Central memory CD8-positive, alpha-beta T cell (primary cell): ENCODE measurements around the gene YBX1.

Source experiments
- ATAC-seq: fragments of 150-1000 bp; cut with Tn5 transposase; replicated peaks from 2 replicates; pipeline ENCODE4 v1.10.0; 2022; ENCODE audit warnings: mild to moderate bottlenecking, moderate FRiP score, moderate number of reproducible peaks; ENCODE audit not compliant: poor library complexity, severe bottlenecking; ENCODE audit errors: extremely low read depth
- DNase-seq, 2 donors: peaks; one replicate each; pipeline ENCODE4 v3.0.0; 2021; ENCODE audit warnings: low spot score in 2 of 2
- H3K27ac Mint-ChIP-seq: one replicate; pipeline ENCODE4 v1.8.0; 2022; ENCODE audit warnings: low read depth, mild to moderate bottlenecking, moderate library complexity, mixed read lengths
- H3K27me3 Mint-ChIP-seq: one replicate; pipeline ENCODE4 v1.8.0; 2022; ENCODE audit warnings: mixed read lengths
- H3K36me3 Mint-ChIP-seq: one replicate; pipeline ENCODE4 v1.8.0; 2022; ENCODE audit warnings: mild to moderate bottlenecking, moderate library complexity, mixed read lengths; ENCODE audit not compliant: insufficient read depth
- H3K4me1 Mint-ChIP-seq: one replicate; pipeline ENCODE4 v1.8.0; 2022; ENCODE audit warnings: mixed read lengths
- H3K4me3 Mint-ChIP-seq: one replicate; pipeline ENCODE4 v1.8.0; 2022; ENCODE audit warnings: mild to moderate bottlenecking, moderate library complexity, mixed read lengths
- H3K9me3 Mint-ChIP-seq: one replicate; pipeline ENCODE4 v1.8.0; 2022; ENCODE audit warnings: mixed read lengths

Gene YBX1

DNA sequence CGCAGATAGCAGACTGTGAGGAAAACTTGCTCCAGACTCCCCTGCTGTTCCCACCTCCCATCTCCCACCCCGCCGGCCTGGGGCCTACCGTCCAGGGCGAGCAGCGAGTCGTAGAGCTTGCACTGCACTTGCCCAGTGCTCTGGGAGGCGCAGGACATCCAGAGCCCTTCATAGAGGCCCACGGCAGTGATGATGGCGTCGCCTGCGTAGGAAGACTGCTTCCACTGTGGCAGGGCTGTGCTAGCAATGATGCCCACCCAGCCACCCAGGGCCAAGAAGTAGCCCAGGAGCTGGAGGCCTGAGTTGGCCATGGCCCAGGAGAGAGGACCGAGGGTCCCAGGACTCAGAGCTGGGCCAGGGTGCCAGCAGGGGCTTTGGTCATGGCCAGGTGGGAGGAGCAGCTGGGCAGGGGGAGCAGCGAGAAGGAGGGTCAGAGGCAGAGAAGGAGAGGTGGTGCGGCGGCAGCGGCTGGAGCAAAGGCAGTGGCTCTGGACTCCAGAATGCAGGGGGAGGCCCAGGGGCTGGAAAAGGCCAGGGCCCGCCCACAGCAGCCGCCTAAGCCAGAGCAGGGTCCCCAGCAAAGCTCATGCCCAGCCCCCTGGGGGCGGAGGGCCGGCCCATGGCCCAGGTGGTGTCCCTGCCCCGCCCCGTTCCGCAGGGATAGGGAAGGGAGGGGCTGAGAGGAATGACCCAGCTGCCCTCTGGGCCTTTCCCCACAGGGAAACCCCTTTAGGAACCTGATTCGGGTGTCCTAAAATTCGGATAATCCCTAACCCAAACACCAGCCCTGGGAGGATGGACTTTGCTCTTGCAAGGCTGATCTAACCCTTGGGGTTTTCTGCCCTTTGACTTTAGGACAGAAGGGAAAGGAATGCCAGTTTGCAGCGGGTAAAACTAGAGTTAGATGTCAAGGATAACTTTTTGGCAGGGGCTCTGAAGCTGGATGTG, 57.8 kb downstream of the YBX1 start, which contains the start of gene CLDN19:
TSS of gene CLDN19 (minus strand) at position 484 of the 948 bp plus-strand sequence. CDS start at position 311, 173 bp downstream.
- ATAC-seq (no peak), DNase-seq (no peak)
- no peak within 1 kb of the TSS for H3K4me3 Mint-ChIP-seq
- peaks cover 6% of the 10 kb centered on the region for H3K4me1 Mint-ChIP-seq
- peaks cover 4% of the 10 kb centered on the region for H3K36me3 Mint-ChIP-seq
- H3K27ac Mint-ChIP-seq = no peak within 1 kb of the TSS
- no peaks in the 10 kb centered on the region for H3K27me3 Mint-ChIP-seq
- H3K9me3 Mint-ChIP-seq = no peaks in the 10 kb centered on the region

DNA sequence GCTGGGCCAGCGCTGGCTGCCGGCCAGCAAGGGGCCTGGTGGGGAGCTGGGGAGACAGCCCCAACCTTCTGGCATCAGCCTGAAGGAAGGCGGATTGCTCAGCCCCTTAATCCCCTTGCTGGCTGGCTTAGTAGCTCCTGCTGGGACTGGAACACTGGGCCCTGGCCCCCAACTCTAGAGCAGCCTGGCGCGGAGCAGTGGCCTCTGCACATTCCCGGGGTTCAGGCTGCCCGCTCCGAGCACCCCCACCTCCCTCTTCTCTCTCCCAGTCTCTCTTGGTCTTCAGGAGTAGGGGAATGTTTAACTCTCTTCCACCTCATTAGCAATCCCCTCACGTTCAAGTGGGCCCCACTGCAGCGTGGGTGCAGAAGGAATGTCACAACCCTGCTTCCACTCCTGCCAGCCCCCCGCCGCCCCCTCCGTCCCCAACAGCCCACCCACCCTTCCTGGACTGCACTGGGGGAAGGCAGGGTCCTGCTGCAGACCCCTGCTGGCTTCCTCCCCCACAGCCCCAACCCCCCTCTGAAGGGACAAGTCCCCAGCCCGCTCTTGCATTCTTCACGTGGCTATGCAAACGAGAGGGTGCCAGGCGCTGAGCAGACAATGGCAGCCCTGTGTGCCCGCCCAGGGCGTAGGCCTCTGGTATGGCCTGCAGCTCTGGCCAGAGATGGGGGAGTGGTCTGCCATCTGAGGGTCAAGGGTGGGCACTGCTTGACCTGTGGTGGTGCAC, 58.8 kb downstream of the YBX1 start:
- Mint-ChIP-seq H3K36me3 (peaks cover 6% of the 10 kb centered on the region), H3K27ac (no peak overlapping the region)
- no peak for ATAC-seq

DNA sequence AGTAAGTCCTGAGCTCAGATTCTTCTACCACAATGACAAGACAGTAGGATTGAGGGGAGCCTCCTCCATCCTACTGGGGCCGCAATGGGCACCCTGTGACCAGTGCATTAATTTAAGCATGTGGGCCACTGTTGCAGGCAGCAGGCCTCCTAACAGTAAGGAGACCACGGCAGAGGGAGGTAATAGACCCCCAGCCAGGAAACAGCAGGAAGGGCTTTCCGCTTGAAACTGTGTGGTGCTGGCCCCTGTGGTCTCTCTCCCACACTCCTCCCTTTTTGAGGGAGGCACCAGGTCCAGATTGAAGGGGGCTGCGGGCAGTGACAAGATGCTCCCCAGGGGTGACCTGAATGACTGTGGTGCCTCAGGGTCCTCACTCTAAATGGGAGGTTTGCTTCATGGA, 59.5 kb downstream of the YBX1 start:
- DNase-seq (no peak), ATAC-seq (no peak)
- Mint-ChIP-seq H3K4me3 (no peak overlapping the region), H3K4me1 (peaks cover 6% of the 10 kb centered on the region), H3K9me3 (no peaks in the 10 kb centered on the region), H3K27ac (no peak overlapping the region), H3K27me3 (no peaks in the 10 kb centered on the region), H3K36me3 (peaks cover 8% of the 10 kb centered on the region)

More for the DNA sequence above, 58.8 kb downstream of the YBX1 start:
- Mint-ChIP-seq H3K27me3 (no peaks in the 10 kb centered on the region), H3K4me3 (no peak overlapping the region), H3K9me3 (no peaks in the 10 kb centered on the region), H3K4me1 (peaks cover 6% of the 10 kb centered on the region)
- DNase-seq = no peak

DNA sequence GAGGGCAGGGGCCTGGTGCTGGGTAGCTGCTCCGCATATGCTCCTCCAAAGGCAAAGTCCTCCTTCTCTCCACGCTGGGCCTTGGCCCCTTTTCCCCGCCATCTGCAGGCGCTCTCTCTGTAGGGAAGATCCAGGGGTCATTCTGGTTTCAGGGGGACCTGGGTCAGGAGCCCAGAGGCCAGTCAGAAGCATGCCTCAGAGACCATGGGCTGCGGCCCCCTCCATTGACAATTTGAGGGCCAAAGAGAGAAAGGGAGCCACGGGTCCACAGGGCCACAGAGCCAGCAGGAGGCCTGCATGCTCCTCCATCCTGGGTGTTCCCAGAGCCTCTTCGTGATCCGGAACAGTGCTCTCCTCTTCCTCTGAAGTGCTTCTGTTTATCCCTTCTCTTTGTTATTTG, 59.9 kb downstream of the YBX1 start:
- Mint-ChIP-seq H3K9me3 (no peaks in the 10 kb centered on the region), H3K27ac (no peak overlapping the region), H3K36me3 (peaks cover 8% of the 10 kb centered on the region), H3K27me3 (no peaks in the 10 kb centered on the region), H3K4me1 (peaks cover 3% of the 10 kb centered on the region), H3K4me3 (no peak overlapping the region)
- no peak for ATAC-seq
- DNase-seq = no peak

DNA sequence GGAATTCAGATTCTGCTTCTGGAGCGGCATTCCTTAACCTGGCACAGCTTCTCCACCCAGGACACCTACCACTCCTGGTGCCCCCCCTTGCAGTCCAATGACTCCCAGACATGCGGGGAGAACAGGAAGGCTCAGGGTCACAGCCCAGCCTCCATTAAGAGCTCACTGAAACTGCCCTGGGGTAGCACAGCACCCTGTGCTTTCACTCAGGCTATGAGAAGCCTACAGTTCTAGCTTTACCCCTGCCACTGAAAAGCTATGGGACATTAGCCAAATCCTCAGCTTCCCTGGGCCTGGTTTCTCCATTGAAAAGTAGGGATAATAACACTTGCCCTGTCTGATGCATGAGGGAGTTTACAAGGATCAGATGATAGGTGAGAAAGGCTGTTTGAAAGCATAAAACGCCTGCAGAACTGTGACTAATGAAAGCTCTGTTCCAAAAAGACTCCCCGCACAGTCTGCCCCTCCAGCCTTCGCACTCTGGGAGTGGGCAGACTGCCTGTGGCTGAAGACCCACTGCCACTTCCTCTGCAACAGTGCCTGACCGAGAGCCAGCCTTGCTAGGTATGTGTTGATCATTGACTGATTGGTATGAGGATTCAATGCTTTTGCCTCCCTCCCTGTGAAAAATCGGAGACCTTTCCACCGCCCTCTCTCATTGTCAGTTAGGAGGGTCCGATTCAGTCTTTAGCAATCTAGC, 60.5 kb downstream of the YBX1 start:
- no peak for ATAC-seq
- DNase-seq = no peak
- no peaks in the 10 kb centered on the region for H3K4me1 Mint-ChIP-seq
- peaks cover 8% of the 10 kb centered on the region for H3K36me3 Mint-ChIP-seq
- no peaks in the 10 kb centered on the region for H3K27me3 Mint-ChIP-seq
- no peak overlapping the region for H3K27ac Mint-ChIP-seq
- no peaks in the 10 kb centered on the region for H3K9me3 Mint-ChIP-seq
- no peak overlapping the region for H3K4me3 Mint-ChIP-seq

DNA sequence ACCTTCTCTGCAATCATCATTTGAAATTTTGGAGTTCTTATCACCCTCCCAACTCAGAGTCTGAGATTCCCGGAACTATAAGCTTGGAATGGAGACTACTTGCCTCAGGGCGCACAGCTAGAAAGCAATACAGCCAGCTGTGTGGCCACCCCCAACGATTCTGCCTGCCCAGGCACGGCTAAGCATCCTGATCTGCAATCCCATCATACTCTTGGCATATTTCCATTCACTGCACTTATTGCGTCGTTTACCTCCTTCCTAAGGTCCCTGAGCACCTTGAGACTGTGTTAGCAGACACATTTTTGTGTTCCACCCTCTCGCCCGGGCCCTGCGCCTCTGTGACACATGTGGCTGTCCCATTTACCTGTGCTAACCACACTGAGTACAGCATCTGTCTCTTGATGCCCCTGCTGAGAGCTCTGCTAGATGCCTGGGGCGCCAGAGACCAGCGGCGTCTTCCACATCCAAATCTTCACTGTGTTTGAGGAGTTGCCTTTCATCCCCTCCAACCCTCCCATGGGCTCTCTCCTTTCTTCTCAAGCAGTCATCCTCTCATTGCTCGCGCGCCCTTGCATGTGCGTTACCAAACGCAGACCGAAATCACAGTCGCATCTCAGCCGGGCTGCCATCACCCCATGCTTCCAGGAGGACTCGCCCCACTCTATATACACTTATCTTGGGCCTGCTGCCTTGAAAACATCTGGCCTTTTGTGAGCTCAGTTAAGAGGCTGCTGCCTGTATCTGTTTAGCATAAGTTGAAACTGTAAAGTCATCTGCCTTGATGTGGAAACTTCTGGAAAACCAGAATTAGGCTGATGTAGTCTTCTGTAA, 61.3 kb downstream of the YBX1 start:
- no peak for DNase-seq
- no peak overlapping the region for H3K27ac Mint-ChIP-seq
- peaks cover 8% of the 10 kb centered on the region for H3K36me3 Mint-ChIP-seq

DNA sequence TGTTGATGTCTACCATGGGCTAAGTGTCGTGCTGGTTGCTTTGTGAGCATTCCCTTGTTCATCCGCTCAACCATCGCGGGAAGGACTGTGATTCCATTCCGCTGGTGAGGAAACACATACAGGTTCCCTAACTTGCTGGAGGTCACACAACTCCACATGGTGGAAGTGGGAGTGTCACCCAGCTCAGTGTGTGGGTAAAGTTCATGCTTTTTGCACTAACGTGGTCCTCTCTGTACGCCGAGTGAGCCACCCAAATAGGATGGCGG, 61.9 kb downstream of the YBX1 start:
- no peaks in the 10 kb centered on the region for H3K4me1 Mint-ChIP-seq
- peaks cover 6% of the 10 kb centered on the region for H3K36me3 Mint-ChIP-seq
- H3K9me3 Mint-ChIP-seq = no peaks in the 10 kb centered on the region
- H3K4me3 Mint-ChIP-seq = no peak overlapping the region
- DNase-seq (no peak), ATAC-seq (no peak)
- no peaks in the 10 kb centered on the region for H3K27me3 Mint-ChIP-seq
- H3K27ac Mint-ChIP-seq = no peak overlapping the region

More for the DNA sequence above, 61.3 kb downstream of the YBX1 start:
- Mint-ChIP-seq H3K4me3 (no peak overlapping the region), H3K4me1 (no peaks in the 10 kb centered on the region), H3K9me3 (no peaks in the 10 kb centered on the region), H3K27me3 (no peaks in the 10 kb centered on the region)
- ATAC-seq = no peak

DNA sequence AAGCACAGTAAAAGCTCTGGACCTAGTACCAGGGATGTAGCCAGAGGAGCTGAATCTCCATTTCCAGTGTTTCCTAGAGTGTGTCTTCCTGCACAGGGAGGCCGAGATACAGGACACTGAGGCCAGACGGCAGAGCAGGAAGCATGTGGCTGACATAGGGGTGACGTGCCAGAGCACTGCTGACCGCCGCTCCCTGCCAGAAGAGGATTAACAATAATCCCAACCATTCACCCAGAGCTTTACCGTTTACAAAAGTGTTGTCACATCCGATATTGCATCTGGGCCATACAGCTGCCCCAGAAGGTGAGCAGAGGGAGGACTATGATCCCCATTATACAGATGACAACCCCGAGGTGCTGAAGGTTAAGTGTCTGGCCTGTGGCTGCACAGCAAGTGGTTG, 63.6 kb downstream of the YBX1 start:
- no peak for DNase-seq
- ATAC-seq = no peak
- no peaks in the 10 kb centered on the region for H3K27me3 Mint-ChIP-seq
- peaks cover 13% of the 10 kb centered on the region for H3K36me3 Mint-ChIP-seq
- no peak overlapping the region for H3K27ac Mint-ChIP-seq
- no peaks in the 10 kb centered on the region for H3K4me1 Mint-ChIP-seq
- no peak overlapping the region for H3K4me3 Mint-ChIP-seq
- no peaks in the 10 kb centered on the region for H3K9me3 Mint-ChIP-seq

DNA sequence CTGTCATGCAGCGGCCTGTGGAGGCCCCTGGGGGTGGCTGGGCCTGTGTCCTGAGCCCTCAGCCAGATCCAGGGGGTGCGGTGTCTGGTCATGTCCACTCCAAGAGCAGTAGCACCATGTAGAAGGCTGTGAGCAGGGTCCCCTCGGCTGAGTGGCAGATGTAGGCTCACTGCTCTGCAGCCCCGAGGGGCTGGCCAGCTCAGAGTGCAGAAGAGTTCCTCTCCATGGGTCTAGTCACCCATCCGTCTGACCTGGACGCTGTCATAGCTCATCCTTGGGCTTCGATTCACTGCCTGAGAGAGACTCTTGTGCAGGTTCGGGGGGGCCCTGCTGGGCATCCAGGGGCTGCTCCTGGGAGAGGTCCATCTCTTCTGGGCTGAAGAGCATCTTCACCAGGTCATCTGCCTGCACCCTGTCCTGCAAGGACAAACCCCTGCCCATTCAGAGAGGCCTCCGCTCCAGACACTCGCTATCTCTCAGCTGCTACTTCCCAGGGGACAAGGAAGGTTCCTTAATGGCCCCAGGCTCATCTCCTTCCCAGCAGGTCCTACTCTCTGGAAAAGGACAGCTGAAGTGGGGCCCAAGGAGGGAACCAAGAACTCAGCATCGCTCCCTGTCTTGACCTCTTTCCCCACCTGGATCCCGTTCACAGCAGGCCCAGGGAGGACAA, 64.4 kb downstream of the YBX1 start:
- no peaks in the 10 kb centered on the region for H3K9me3 Mint-ChIP-seq
- no peak overlapping the region for H3K27ac Mint-ChIP-seq
- no peaks in the 10 kb centered on the region for H3K4me1 Mint-ChIP-seq
- DNase-seq (no peak), ATAC-seq (no peak)
- H3K4me3 Mint-ChIP-seq = no peak overlapping the region
- peaks cover 14% of the 10 kb centered on the region for H3K36me3 Mint-ChIP-seq
- H3K27me3 Mint-ChIP-seq = no peaks in the 10 kb centered on the region

DNA sequence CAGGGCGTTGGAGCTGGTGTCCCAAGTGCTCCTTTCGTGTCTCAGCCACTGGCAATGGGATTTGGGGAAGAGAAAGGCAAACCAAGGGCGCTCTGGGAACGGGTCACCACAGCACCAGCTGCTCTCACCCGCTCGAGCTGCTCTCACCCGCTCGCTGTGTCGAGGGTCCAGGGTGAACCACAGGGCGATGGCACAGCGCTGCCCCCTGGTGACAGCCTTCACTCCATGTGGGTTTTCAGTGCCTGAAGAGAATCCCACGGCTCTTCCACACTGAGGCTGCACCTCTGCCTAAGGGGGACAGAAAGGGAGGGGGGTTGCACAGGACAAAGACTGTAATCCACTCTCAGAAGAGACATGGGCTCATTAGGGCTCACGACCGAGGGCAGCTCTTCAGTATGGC, 64.9 kb downstream of the YBX1 start:
- Mint-ChIP-seq H3K36me3 (peaks cover 17% of the 10 kb centered on the region), H3K4me1 (no peaks in the 10 kb centered on the region), H3K27me3 (no peaks in the 10 kb centered on the region), H3K9me3 (no peaks in the 10 kb centered on the region), H3K27ac (no peak overlapping the region), H3K4me3 (no peak overlapping the region)
- no peak for DNase-seq
- no peak for ATAC-seq

DNA sequence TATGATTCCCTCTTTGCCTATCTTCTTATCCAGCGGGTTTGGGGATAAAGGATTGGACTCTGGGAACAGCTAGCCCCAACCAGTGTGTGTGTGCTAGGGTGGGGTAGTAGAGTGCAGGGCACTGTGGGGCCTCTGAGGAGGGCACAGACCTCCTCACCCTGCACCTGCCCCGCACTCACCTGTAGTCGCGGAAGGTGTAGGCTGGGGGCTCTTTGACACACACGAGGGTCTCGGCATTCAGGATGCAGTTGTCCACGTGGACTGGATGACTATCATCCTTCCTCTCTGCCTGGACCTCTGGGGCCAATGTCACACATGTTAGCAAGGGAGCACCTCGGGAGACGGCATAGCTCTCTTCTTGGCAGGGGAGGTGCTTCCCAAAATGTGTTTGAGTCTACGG, 65.8 kb downstream of the YBX1 start:
- no peak for ATAC-seq
- no peaks in the 10 kb centered on the region for H3K4me1 Mint-ChIP-seq
- no peaks in the 10 kb centered on the region for H3K27me3 Mint-ChIP-seq
- H3K4me3 Mint-ChIP-seq = no peak overlapping the region
- peaks cover 26% of the 10 kb centered on the region for H3K36me3 Mint-ChIP-seq
- DNase-seq = no peak
- no peaks in the 10 kb centered on the region for H3K9me3 Mint-ChIP-seq
- peak overlapping the region; percentile 66 for H3K27ac Mint-ChIP-seq
